Kidney capillary endothelial cell (primary cell): ENCODE results near the gene SPATS2.
"Not testable (repeated sequence)": the region's sequence is repeated elsewhere in the genome, so short reads cannot be mapped to it uniquely, and the experiment has no call there.

Experiments
- DNase-seq: peaks from one replicate; pipeline ENCODE4 v3.0.0-alpha.2; 2018; ENCODE audit warnings: low spot score

The SPATS2 gene

GRCh38 chr12:49518914-49519573 is 151.8 kb downstream of the SPATS2 start:
- no peak for DNase-seq

DNA sequence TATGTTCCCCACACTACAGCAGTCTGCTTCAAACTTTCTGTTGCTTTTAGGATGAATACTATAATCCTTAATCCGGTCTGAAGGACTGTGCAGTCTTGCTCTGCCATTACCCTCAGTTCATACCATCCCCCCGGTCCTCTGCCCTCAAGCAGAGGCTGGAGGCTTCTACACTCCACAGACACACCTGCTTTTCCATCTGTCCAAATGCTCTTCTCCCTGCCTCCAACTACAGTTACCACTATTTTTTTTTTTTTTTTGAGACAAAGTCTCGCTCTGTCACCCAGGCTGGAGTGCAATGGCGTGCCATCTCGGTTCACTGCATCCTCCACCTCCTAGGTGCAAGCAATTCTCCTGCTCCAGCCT is 152.3 kb downstream of the SPATS2 start:
- no peak for DNase-seq

- DNase-seq, result no peak
Measured at GRCh38 chr12:49521389-49521788, 154.1 kb downstream of the SPATS2 start.

GRCh38 chr12:49524660-49525324 is 157.5 kb downstream of the SPATS2 start:
- no peak for DNase-seq

- no peak for DNase-seq
Measured at GRCh38 chr12:49525942-49526341, 158.7 kb downstream of the SPATS2 start.

DNA sequence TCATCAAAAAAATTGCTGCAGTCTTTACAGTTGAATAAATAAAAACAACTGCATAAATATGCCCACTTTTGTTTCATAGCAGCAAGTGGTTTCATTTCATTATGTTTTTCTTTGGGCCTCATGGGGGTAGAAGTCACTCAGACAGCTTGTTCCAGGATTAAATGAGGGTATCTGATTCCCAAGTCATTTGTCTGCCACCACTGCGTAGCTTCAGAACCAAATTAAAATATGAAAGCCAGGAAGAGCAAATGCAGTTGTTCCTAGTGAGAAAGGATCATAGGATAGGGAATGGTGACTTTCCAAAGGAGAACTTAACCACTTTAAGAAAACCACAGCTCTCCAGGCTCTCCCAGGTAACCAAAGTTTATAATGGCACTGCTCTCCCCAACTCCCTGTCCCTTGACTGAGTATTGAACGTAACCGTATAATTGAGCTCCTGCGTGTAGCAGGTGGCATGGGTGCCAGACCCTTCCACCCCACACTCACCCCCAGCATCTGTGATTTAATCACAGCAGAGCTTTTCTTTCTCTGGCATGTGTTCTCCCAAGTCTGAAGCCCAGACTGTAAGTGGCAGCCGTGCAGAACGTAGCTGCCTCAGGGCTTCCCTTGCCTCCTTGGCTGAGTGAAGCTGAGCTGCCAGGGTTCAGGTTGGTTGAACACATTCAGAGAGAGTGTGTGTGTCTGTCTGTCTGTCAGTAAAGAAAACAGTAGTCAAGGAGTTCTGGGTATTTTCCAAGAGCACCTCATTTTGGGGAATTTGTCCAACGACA is 160.3 kb downstream of the SPATS2 start:
- no peak for DNase-seq

GRCh38 chr12:49529414-49529813 is 162.2 kb downstream of the SPATS2 start:
- no peak for DNase-seq

- DNase-seq, result no peak
Measured at GRCh38 chr12:49531745-49532144, 164.5 kb downstream of the SPATS2 start.

DNA sequence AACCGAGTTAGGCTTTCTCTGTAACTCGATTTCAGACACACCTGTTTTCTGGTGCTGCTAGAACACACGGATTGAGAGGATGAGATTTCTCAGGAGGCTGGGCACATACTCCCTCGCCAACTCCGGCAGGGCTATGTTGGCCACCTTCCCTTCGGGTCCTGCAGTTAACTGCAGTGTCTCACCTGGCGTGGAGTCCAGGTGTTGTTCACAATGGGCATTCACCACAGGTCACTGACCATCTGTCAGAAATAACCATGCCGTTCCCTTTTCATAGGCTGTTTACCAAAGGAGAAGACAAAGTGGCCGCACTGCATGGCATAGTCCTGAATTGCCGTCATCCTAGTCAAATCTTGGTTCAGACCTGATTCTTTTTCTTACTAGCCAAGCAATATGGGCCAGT is 166.1 kb downstream of the SPATS2 start:
- no peak for DNase-seq

DNA sequence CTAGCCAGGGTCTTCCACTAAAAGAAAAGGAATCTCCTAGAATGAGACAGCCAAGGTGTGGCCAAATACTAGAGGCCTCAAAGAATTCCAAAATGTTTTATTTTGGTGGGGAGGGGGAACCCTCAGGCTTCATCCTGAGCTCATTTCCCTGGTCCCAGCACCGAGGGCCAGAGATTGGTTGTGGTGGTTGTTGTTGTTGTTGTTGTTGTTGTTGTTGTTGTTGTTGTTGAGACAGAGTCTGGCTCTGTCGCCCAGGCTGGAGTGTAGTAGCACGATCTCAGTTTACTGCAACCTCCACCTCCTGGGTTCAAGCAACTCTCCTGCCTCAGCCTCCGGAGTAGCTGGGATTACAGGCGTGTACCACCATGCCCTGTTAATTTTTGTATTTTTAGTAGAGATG is 166.9 kb downstream of the SPATS2 start:
- not testable (repeated sequence) for DNase-seq

- DNase-seq, result no peak
Measured at GRCh38 chr12:49534731-49535278, 167.5 kb downstream of the SPATS2 start.

GRCh38 chr12:49535921-49536525 is 168.8 kb downstream of the SPATS2 start:
- no peak for DNase-seq

- DNase-seq, result no peak
Measured at GRCh38 chr12:49536526-49537071, 169.3 kb downstream of the SPATS2 start.

DNA sequence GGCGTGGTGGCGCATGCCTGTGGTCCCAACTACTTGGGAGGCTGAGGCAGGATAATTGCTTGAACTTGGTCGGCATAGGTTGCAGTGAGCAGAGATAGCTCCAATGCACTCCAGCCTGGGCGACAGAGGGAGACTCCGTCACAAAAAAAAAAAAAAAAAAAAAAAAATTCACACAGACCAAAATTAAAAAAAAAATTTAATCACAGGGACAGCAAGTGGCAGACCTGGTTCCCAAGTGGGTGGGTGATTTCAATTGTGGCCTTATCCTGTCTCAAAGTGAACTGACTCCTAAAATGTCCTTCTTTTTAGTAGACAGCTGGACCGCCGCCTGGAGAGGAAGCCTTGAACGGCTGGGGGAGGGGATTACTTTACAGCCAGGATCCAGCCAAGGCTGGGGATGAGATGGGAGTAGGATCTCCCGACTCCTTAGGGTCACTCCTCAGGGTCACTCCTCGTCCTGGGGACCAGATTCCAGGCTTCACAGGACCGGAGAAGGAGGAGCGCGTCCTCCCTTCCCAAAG is 170.0 kb downstream of the SPATS2 start:
- DNase-seq, result no peak

DNA sequence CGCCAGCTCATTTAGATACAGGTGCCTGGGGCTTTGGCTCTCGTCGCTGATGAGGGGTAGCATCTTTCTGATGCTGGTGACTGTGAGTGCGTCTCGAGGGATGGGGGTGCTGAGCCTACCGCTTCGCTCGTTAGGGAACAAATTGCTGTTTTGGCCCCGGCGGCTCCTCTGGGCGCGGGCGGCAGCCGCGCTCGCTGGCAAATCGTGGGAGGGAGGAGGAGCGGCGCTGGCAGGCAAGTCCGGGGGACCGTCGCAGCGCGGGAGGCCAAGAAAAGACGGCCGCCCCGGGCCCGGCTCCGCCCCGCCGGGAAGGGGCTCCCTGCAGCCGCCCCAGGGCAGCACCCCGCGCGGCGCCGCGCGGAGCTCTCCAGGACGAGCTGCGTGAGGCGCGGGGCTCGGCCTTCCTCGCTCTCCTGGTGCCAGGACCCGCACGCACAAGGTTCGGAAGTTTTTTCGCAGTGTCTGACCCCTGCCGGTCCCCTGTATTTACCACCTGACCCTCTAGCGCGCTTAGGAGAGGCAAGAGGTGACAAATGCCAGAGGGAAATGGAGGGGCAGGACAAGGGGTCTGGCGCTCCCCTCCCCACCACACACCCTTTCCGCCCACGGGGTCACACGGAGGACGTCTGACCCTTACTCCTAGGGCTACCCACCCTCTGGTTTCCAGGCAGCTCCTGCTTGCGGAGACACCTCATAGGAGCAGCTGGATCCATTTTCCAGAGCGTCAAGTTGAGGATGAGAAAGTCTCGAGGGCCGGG is 170.7 kb downstream of the SPATS2 start:
- no peak for DNase-seq

- no peak for DNase-seq
Measured at GRCh38 chr12:49538510-49539403, 171.5 kb downstream of the SPATS2 start, which contains the start of gene KCNH3. Gene KCNH3, plus strand, starts transcription at chr12:49539030. Its CDS starts 387 bp downstream, at chr12:49539417.

DNA sequence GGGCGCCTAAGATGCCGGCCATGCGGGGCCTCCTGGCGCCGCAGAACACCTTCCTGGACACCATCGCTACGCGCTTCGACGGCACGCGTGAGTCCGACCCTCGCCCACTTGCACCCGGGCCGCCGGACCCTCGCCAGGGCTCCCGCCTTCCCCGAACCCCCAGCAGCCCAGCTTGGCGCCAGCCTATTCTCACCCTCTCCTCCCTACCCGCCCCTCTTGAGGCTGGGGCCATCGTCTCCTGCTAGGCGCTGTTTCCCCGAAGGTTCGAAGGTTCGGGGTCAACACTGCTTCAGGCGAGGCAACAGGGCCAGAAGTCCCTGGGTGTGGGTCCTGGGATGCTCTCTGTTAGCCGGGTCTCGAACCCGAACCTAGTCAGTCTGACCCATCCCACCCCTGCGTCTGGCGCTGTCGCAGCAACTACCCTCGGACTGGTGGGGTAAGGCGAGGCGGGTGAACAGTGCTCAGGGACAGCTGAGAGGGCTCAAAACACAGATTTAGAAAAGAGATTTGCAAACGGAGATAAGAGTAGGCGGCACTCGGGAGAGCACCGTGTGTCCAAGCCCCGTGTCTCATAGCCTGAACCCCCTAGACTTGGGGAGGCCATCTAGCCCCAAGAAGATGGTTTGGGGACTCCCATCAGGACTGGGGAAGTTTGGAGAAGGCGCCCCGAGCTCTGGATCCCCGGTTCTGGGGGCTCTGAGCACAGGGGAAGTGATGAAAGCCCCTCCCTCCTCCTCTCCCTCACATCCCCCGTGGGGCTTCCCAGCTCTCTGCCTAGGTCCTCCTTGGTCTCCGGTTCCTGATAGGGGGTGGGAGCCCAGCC is 172.4 kb downstream of the SPATS2 start:
- no peak for DNase-seq

GRCh38 chr12:49540229-49541139 is 173.2 kb downstream of the SPATS2 start:
- no peak for DNase-seq
